HG03108 (cell line): ENCODE results near the gene ACOT7.

Experiments used
- ATAC-seq: cut with Tn5 transposase; IDR thresholded peaks from one replicate; pipeline ENCODE4 v1.9.1; 2021; ENCODE audit warnings: moderate library complexity; ENCODE audit not compliant: unreplicated experiment

The ACOT7 gene

GRCh38 chr1:6273380-6273891 is 120.1 kb downstream of the ACOT7 start:
- no peak for ATAC-seq

GRCh38 chr1:6272868-6273267 is 120.7 kb downstream of the ACOT7 start:
- no peak for ATAC-seq

DNA sequence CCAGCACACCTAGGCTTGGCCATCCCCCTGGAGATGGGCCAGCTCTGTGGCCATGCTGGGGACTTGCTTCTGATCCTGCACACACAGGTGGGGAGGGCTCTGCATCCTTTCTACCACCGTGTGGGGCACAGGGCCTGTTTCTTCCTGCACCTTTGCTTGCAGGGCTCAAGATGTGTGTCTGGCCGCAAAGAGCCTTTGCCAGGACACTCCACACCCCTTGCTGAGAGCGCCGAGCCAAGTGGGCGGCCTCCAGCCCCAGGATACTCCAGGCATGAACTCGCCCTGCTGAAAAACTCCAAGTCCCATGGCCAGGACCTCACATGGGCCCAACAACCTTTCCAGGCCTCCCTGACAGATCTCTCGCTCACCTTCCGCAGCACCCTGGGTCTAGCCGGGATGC is 121.1 kb downstream of the ACOT7 start:
- no peak for ATAC-seq

DNA sequence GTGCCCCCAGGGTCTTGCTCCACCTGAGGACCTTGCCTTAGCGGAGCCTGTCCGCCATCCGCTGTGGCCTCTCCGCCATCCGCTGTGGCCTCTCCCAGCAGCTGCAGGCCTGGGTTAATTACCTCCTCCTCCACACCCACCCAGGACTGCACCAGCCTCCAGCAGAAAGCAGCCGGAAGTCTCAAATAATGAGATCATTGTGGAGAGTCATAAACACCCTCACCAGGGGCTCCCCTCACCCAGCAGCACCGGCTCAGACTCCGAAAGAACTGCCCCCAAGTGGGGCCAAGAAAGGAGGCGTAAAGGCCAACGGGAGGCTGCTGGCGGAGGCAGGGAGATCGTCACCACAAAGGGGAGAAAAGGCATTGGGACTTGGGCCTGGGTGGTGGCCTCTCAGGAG is 122.0 kb downstream of the ACOT7 start:
- no peak for ATAC-seq

DNA sequence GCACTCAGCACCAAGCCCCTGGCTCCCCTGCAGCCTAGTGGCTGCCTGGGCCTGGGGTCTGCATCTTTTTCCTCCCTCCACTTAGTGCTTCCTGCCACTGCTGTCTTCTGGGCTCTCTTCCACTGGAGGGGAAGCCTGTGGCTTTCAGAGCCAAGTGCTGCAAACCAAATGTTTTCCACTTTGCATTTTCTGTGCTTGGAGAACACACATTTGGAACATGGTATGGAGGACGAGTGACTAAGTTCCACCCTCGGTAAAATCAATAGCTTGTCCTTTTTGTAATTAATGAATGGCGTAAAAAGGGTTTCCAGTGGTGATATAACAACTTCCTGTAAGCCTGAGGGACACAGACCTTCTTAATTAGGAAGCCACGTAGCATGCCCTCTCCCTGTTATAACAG is 122.6 kb downstream of the ACOT7 start:
- ATAC-seq, result no peak

- no peak for ATAC-seq
These were observed 123.2 kb downstream of the ACOT7 start for GRCh38 chr1:6270401-6270800.

GRCh38 chr1:6269720-6270400 is 123.7 kb downstream of the ACOT7 start:
- no peak for ATAC-seq

GRCh38 chr1:6269296-6269695 is 124.3 kb downstream of the ACOT7 start:
- ATAC-seq, result no peak

DNA sequence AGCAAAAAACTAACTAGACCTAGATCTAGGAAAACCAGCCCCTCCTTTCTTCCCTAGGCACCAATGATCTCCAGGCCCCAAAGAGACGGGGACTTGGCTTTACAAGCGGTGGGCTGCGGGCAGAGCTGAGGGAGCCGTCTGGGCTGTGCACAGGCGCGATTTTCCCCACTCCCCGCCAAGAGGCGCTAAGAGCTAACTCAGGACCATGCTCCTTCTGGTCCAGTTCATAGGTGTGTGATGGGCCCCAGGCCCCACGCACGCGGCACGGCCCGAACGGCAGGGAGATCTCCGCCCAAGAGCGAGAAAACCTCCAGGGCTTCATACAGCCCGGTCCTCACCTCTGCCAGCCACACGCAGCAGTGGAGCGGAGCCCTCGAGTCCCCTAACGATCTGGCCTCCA is 125.2 kb downstream of the ACOT7 start:
- ATAC-seq, result no peak

GRCh38 chr1:6267686-6268322 is 125.8 kb downstream of the ACOT7 start:
- no peak for ATAC-seq

DNA sequence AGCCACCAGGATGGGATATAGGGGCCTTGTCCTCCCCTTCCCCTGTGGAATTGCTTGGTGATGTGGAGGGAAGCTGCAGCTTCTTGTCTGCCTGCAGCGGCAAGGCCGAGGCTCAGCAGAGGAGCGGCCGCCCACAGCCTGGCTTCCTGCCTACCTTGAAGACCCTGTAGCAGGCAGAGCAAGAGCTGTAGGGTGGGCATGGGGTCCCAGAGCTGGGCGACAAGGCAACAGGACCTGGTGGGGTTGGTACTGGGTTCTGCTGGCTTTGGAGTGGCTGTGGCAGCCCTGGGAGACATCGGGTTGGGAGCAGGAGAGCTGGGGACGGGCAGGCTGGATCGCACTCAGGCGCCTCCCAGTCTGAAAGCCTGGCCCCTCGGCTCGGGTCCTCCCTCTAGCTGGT is 126.9 kb downstream of the ACOT7 start:
- ATAC-seq, result no peak

DNA sequence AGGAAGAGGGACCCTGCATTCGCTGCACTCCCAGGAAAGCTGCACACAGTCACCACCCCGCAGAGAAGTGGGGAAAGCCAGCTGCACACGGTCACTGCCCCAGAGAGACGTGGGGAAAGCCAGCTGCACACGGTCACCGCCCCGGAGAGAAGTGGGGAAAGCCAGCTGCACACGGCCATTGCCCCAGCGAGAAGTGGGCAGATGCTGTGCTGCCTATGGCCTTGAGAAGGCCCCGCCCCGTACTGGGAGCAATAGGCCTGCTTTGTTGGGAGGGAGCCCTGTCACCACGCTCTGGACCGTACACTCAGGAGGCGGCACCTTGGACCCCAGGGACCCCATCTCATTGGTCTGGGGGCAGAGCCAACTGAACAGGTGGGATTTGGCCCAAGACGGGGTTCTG is 128.4 kb downstream of the ACOT7 start:
- no peak for ATAC-seq

DNA sequence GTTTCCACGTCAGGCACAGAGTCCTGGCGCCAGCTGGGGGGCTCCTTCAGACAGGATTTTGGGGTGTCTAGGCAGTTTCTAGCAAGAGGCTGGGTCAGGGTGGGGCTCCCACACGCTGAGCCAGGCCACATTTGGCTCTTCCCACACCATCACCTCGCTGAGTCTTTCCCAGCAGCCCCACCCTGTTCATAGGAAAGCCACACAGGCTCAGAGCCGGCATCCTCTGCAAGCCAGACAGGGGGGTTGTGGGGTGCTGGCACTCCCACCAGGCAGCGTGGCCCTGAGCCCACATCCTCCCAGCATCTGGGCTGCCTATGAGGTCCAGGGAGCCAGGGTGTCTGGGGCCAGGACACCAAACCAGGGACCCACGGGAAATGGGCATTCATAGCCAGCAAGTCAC is 129.9 kb downstream of the ACOT7 start:
- no peak for ATAC-seq

- ATAC-seq, result no peak
These were observed 130.8 kb downstream of the ACOT7 start for GRCh38 chr1:6262555-6263420.

- ATAC-seq, result no peak
These were observed 132.0 kb downstream of the ACOT7 start for GRCh38 chr1:6261615-6261995.

GRCh38 chr1:6260961-6261614 is 132.5 kb downstream of the ACOT7 start, which contains the start of gene GPR153:
GPR153 (minus strand) TSS chr1:6261098; CDS start chr1:6254905, 6,193 bp downstream.
- no peak for ATAC-seq

- ATAC-seq, result no peak
These were observed 133.1 kb downstream of the ACOT7 start for GRCh38 chr1:6260433-6260934.

DNA sequence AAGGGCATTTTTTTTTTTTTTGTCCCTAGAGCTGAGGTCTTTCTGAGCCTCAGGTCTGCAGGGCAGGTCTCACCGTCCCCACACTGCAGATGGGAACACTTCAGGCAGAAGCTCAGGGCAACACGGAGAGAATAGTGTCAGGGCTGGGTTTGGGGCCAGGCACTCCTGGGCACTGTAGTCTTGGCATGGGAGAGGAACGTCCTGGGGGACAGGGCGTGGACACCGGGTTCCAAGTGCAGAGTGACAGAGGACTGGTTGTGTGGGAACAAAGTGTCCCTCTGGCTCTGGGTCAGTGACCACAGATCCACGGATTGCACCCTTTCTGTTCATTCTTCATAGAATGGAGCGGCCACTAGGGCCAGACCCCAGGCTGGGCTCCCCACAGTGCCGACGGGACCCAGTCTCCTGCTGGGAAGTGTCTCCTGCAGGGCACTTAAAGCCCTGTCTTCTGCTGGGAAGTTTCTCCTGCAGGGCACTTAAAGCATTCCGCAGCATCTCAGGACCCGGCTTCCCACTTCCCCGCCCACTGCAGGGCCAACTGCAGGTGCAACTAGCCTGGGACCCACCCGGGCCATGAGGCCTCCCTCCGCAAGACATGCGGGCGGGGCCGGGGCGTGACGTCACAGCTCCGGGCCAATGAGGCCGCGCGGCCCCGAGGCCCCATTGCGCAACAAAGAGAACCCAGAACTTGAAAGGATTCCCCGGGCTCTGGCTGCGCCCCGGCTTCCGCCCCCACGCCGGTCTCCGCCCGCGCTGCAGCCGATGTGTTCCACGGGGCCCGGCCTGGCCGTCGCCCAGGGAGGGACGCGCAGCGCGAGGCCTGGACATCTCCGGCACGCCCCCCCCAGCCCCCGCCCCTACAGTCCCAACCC is 133.8 kb downstream of the ACOT7 start:
- ATAC-seq, result no peak

DNA sequence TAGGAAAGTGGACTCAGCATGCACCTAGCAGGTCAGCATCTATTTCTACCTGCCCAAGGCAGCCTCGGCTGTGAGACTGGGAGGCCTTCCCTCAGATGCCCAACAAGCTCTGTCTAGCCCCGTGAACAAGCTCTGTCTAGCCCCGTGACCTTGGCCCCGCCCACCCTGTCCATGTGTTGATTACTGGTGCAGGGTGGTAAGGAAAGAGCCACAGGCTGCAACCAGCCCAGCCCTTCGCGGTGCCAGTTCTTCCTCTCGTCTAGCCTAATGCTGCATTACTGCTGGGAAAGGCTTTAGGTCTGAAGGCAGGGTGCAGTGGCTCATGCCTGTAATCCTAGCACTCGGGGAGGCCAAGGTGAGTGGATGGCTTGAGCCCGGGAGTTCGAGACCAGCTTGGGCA is 134.9 kb downstream of the ACOT7 start:
- ATAC-seq, result no peak

GRCh38 chr1:6257541-6258069 is 136.0 kb downstream of the ACOT7 start:
- no peak for ATAC-seq
